Measurements from ENCODE around the gene HMCN2. TPM values are rescaled to one million over a fixed set of nuclear protein-coding genes. Genes with fewer than 3 reads are reported as not detected.

The HMCN2 gene
- total RNA-seq, 2 donors from 2014 or later: 1.3 to 7.3 TPM

GRCh38 chr9:130347931-130348330, 82.4 kb downstream of the HMCN2 start:
- H3K4me1 ChIP-seq: no peaks in the 10 kb centered on the region
- H3K9me3 ChIP-seq: no peaks in the 10 kb centered on the region
- no peaks in the 10 kb centered on the region for H3K36me3 ChIP-seq
- DNase-seq (ENCODE audit: low spot score): no peak
- H3K4me3 ChIP-seq: no peak overlapping the region
- no peak for TF ChIP-seq CTCF (IDR thresholded peaks at IDR 0.05)
- no peaks in the 10 kb centered on the region for H3K27me3 ChIP-seq
- H3K27ac ChIP-seq: no peak overlapping the region

- no peak overlapping the region for H3K4me3 ChIP-seq
- H3K27ac ChIP-seq: no peak overlapping the region
- no peaks in the 10 kb centered on the region for H3K4me1 ChIP-seq
- no peak for DNase-seq (ENCODE audit: low spot score)
- no peak for TF ChIP-seq CTCF (IDR thresholded peaks at IDR 0.05)
- H3K27me3 ChIP-seq: no peaks in the 10 kb centered on the region
- no peaks in the 10 kb centered on the region for H3K36me3 ChIP-seq
- no peaks in the 10 kb centered on the region for H3K9me3 ChIP-seq
Measured at GRCh38 chr9:130348341-130348740, 82.8 kb downstream of the HMCN2 start.

- DNase-seq (ENCODE audit: low spot score): no peak
- Histone ChIP-seq H3K27me3 (no peaks in the 10 kb centered on the region), H3K27ac (no peak overlapping the region), H3K36me3 (no peaks in the 10 kb centered on the region), H3K4me1 (no peaks in the 10 kb centered on the region), H3K9me3 (no peaks in the 10 kb centered on the region), H3K4me3 (no peak overlapping the region)
- TF ChIP-seq CTCF (IDR thresholded peaks at IDR 0.05): no peak
Measured at GRCh38 chr9:130348881-130349280, 83.3 kb downstream of the HMCN2 start.

- no peak for TF ChIP-seq CTCF (IDR thresholded peaks at IDR 0.05)
- no peaks in the 10 kb centered on the region for H3K9me3 ChIP-seq
- no peaks in the 10 kb centered on the region for H3K4me1 ChIP-seq
- no peaks in the 10 kb centered on the region for H3K36me3 ChIP-seq
- H3K27me3 ChIP-seq: no peaks in the 10 kb centered on the region
- no peak overlapping the region for H3K27ac ChIP-seq
- no peak overlapping the region for H3K4me3 ChIP-seq
- DNase-seq (ENCODE audit: low spot score): no peak
Measured at GRCh38 chr9:130349398-130349797, 83.8 kb downstream of the HMCN2 start.

- no peak for TF ChIP-seq CTCF (IDR thresholded peaks at IDR 0.05)
- no peak overlapping the region for H3K4me3 ChIP-seq
- H3K4me1 ChIP-seq: no peaks in the 10 kb centered on the region
- H3K9me3 ChIP-seq: no peaks in the 10 kb centered on the region
- H3K27ac ChIP-seq: no peak overlapping the region
- H3K36me3 ChIP-seq: no peaks in the 10 kb centered on the region
- DNase-seq (ENCODE audit: low spot score): no peak
- no peaks in the 10 kb centered on the region for H3K27me3 ChIP-seq
Measured at GRCh38 chr9:130351343-130351742, 85.8 kb downstream of the HMCN2 start.

- no peak for TF ChIP-seq CTCF (IDR thresholded peaks at IDR 0.05)
- no peaks in the 10 kb centered on the region for H3K27me3 ChIP-seq
- H3K4me3 ChIP-seq: no peak overlapping the region
- H3K9me3 ChIP-seq: no peaks in the 10 kb centered on the region
- no peak overlapping the region for H3K27ac ChIP-seq
- DNase-seq (ENCODE audit: low spot score): no peak
- no peaks in the 10 kb centered on the region for H3K4me1 ChIP-seq
- H3K36me3 ChIP-seq: no peaks in the 10 kb centered on the region
Measured at GRCh38 chr9:130352081-130352480, 86.5 kb downstream of the HMCN2 start.

Measured in right atrium auricular region (tissue), 2 donors.